HCT116 (cell line): ENCODE data around the gene XPC.

Experiments used
- CBX3 ChIP-seq: IDR thresholded peaks from 2 replicates; pipeline ENCODE4 v1.6.1; 2012; ENCODE audit warnings: low read depth
- EGR1 ChIP-seq: IDR thresholded peaks from 2 replicates; pipeline ENCODE4 v1.6.1; 2012; ENCODE audit warnings: low read depth
- EZH2 ChIP-seq: fragments of 200-600 bp; sonication (generic); IDR thresholded peaks from 2 replicates; pipeline ENCODE4 v1.6.1; 2017; ENCODE audit warnings: antibody characterized with exemption, mixed run types
- EZH2phosphoT487 ChIP-seq: fragments of 200-600 bp; IDR thresholded peaks from 2 replicates; pipeline ENCODE4 v1.6.1; 2018; ENCODE audit warnings: antibody characterized with exemption, borderline replicate concordance
- FOSL1 ChIP-seq: IDR thresholded peaks from 2 replicates; pipeline ENCODE4 v1.6.1; 2012; ENCODE audit warnings: low read depth
- JUND ChIP-seq: IDR thresholded peaks from 2 replicates; pipeline ENCODE4 v1.6.1; 2012
- POLR2A ChIP-seq: IDR thresholded peaks from 2 replicates; pipeline ENCODE4 v1.7.0; 2011; ENCODE audit warnings: borderline replicate concordance; ENCODE audit not compliant: insufficient read depth, insufficient read length; ENCODE audit errors: extremely low read depth
- POLR2AphosphoS5 ChIP-seq: IDR thresholded peaks from 2 replicates; pipeline ENCODE4 v1.6.1; 2011; ENCODE audit warnings: mild to moderate bottlenecking, low read depth, low read length, moderate library complexity
- RAD21 ChIP-seq: IDR thresholded peaks from 2 replicates; pipeline ENCODE4 v1.6.1; 2012; ENCODE audit warnings: low read depth, mild to moderate bottlenecking
- SIN3A ChIP-seq: IDR thresholded peaks from 2 replicates; pipeline ENCODE4 v1.6.1; 2012; ENCODE audit warnings: low read depth
- YY1 ChIP-seq: IDR thresholded peaks from 2 replicates; pipeline ENCODE4 v1.6.1; 2011; ENCODE audit warnings: low read length, low read depth, moderate library complexity, mild to moderate bottlenecking; ENCODE audit not compliant: insufficient replicate concordance; ENCODE audit errors: extremely low read depth
- ZFX ChIP-seq: fragments of 450-650 bp; IDR thresholded peaks from 2 replicates; pipeline ENCODE4 v1.6.1; 2017
- TF ChIP-seq, protein P1 (sequence below), 3 experiments: fragments of 200-600 bp in 1 of 3; sonication (generic) in 1 of 3; IDR thresholded peaks in 2 of 3; conservative IDR thresholded peaks in 1 of 3; 2 replicates each; pipeline ENCODE4 v1.5.1; 2012 to 2017; ENCODE audit warnings: low read depth in 2 of 3, low read length in 2 of 3, antibody characterized with exemption in 1 of 3, borderline replicate concordance in 1 of 3, control low read depth in 1 of 3, mild to moderate bottlenecking in 1 of 3, mixed read lengths in 1 of 3, mixed run types in 1 of 3, moderate library complexity in 1 of 3; ENCODE audit not compliant: insufficient read depth in 1 of 3
- TF ChIP-seq, protein P2 (sequence below): IDR thresholded peaks from 2 replicates; pipeline ENCODE4 v1.6.1; 2012

DNA sequence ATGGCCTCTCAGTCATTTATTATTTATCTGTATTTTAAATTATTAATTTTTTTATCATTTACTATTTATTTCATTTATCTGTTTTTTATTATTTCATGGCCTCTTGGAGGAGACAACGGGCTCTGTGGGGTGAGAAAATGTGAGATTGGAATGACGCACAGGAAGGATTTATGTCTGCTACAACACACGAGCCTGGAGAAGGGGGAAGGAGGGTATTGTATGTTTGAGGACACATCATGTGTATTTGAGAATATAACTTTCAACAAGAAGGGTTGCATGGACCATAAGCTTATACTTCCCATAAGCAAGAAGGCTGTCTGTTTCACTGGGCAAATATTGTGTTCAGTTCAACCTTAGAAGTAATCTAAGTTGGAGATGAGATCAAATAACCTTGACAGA is 31.9 kb upstream of the XPC start:
- TF ChIP-seq, protein P1, sequence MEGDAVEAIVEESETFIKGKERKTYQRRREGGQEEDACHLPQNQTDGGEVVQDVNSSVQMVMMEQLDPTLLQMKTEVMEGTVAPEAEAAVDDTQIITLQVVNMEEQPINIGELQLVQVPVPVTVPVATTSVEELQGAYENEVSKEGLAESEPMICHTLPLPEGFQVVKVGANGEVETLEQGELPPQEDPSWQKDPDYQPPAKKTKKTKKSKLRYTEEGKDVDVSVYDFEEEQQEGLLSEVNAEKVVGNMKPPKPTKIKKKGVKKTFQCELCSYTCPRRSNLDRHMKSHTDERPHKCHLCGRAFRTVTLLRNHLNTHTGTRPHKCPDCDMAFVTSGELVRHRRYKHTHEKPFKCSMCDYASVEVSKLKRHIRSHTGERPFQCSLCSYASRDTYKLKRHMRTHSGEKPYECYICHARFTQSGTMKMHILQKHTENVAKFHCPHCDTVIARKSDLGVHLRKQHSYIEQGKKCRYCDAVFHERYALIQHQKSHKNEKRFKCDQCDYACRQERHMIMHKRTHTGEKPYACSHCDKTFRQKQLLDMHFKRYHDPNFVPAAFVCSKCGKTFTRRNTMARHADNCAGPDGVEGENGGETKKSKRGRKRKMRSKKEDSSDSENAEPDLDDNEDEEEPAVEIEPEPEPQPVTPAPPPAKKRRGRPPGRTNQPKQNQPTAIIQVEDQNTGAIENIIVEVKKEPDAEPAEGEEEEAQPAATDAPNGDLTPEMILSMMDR (IDR thresholded peaks at IDR 0.05 in 2 of 3, conservative IDR thresholded peaks at IDR 0.05 in 1 of 3; ENCODE audit: borderline replicate concordance in 1 of 3, insufficient read depth in 1 of 3, low read depth in 2 of 3, low read length in 2 of 3), result no peak
- TF ChIP-seq ZFX (no peak), EZH2 (no peak), POLR2A (no peak), CBX3 (no peak), POLR2AphosphoS5 (no peak), EZH2phosphoT487 (no peak), FOSL1 (no peak), EGR1 (no peak), SIN3A (no peak), JUND (no peak), RAD21 (no peak), YY1 (no peak)
- TF ChIP-seq, protein P2, sequence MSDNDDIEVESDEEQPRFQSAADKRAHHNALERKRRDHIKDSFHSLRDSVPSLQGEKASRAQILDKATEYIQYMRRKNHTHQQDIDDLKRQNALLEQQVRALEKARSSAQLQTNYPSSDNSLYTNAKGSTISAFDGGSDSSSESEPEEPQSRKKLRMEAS, result no peak
